H1 (cell line): ENCODE data around the gene TBC1D2. TPM values are rescaled to one million over a fixed set of nuclear protein-coding genes. Genes with fewer than 3 reads are reported as not detected.

Source experiments
- CTCF ChIA-PET: fragments of 300-600 bp; sonication (Branson Sonifier 250); formaldehyde crosslinking; loops from one replicate; lab custom pipeline; 2021; ENCODE audit not compliant: partially characterized antibody; lab: Charles Lee
- POLR2A ChIA-PET: fragments of 300-600 bp; sonication (Branson Sonifier 250); formaldehyde crosslinking; loops from one replicate; lab custom pipeline; 2021; ENCODE audit warnings: inconsistent platforms; ENCODE audit not compliant: partially characterized antibody; lab: Charles Lee
- DNase-seq, 2 experiments: peaks; one replicate each; pipeline versions ENCODE4 v3.0.0 to v3.0.0-alpha.2; 2010 to 2022; ENCODE audit warnings: low spot score in 2 of 2, low read depth in 1 of 2, mixed read lengths in 1 of 2
- FAIRE-seq: peaks from 2 replicates; lab custom pipeline; 2011; peaks lifted over from hg19 to GRCh38; lab: Jason Lieb, UNC
- H2AFZ ChIP-seq: 2 replicates; pipeline ENCODE4 v1.8.1; 2012; ENCODE audit warnings: low read length, inconsistent platforms
- H2AK5ac ChIP-seq: 2 replicates; pipeline ENCODE4 v1.6.1; 2013; ENCODE audit warnings: low read depth, low read length
- H2BK120ac ChIP-seq: replicated peaks from 2 replicates; pipeline ENCODE3; 2013; ENCODE audit warnings: low read depth, low read length, inconsistent platforms
- H2BK12ac ChIP-seq: 2 replicates; pipeline ENCODE4 v1.6.1; 2013; ENCODE audit warnings: low read depth, low read length
- H2BK15ac ChIP-seq: 2 replicates; pipeline ENCODE4 v1.6.1; 2013; ENCODE audit warnings: low read length
- H2BK20ac ChIP-seq: 2 replicates; pipeline ENCODE4 v1.6.1; 2013; ENCODE audit warnings: low read length
- H2BK5ac ChIP-seq: 2 replicates; pipeline ENCODE4 v1.6.1; 2013; ENCODE audit warnings: low read depth, low read length
- H3K14ac ChIP-seq: 2 replicates; pipeline ENCODE4 v1.6.1; 2013; ENCODE audit warnings: inconsistent platforms; ENCODE audit not compliant: insufficient read length
- H3K18ac ChIP-seq: 2 replicates; pipeline ENCODE4 v1.6.1; 2013; ENCODE audit warnings: low read length; ENCODE audit errors: extremely low read depth
- H3K23ac ChIP-seq: 2 replicates; pipeline ENCODE4 v1.6.1; 2013; ENCODE audit warnings: inconsistent platforms; ENCODE audit not compliant: insufficient read length
- H3K23me2 ChIP-seq: 2 replicates; pipeline ENCODE4 v1.6.1; 2013; ENCODE audit warnings: low read depth, low read length
- H3K27ac ChIP-seq: 2 replicates; pipeline ENCODE4 v1.6.1; 2011; ENCODE audit warnings: low read depth, low read length, inconsistent platforms
- H3K27me3 ChIP-seq, 4 experiments: replicated peaks in 1 of 4; 1 replicate in 1 of 4; 2 replicates in 3 of 4; pipeline versions ENCODE4 v1.6.1 to v1.8.1; 2011 to 2013; ENCODE audit warnings: low read length in 3 of 4, mild to moderate bottlenecking in 3 of 4, inconsistent platforms in 2 of 4, mixed read lengths in 2 of 4, moderate library complexity in 1 of 4; ENCODE audit not compliant: control insufficient read depth in 3 of 4, insufficient read depth in 3 of 4; ENCODE audit errors: extremely low read depth in 1 of 4
- H3K36me3 ChIP-seq, 4 experiments: 2 replicates each; pipeline versions ENCODE4 v1.6.1 to v1.8.1; 2011 to 2013; ENCODE audit warnings: mild to moderate bottlenecking in 4 of 4, low read length in 3 of 4, moderate library complexity in 2 of 4, control low read depth in 1 of 4, inconsistent platforms in 1 of 4; ENCODE audit not compliant: insufficient read depth in 4 of 4, control insufficient read depth in 2 of 4
- H3K4ac ChIP-seq: replicated peaks from 2 replicates; pipeline ENCODE3; 2013; ENCODE audit warnings: low read length, low read depth, mixed read lengths, inconsistent platforms; ENCODE audit not compliant: insufficient read length
- H3K4me1 ChIP-seq, 4 experiments: replicated peaks in 1 of 4; 1 replicate in 1 of 4; 2 replicates in 3 of 4; pipeline versions ENCODE4 v1.6.1 to v1.8.1; 2011 to 2013; ENCODE audit warnings: low read length in 3 of 4, inconsistent platforms in 2 of 4, mixed read lengths in 1 of 4; ENCODE audit not compliant: insufficient read depth in 4 of 4, control insufficient read depth in 3 of 4
- H3K4me2 ChIP-seq, 2 experiments: 2 replicates each; pipeline versions ENCODE4 v1.6.1 to v1.8.1; 2011 to 2013; ENCODE audit warnings: low read depth in 2 of 2, low read length in 2 of 2, control low read depth in 1 of 2, inconsistent platforms in 1 of 2, mild to moderate bottlenecking in 1 of 2; ENCODE audit not compliant: insufficient read depth in 1 of 2
- H3K4me3 ChIP-seq, 4 experiments: fragments of 200-600, 300-600 bp in 1 of 4; sonication (generic), shearing (Covaris generic), sonication (Bioruptor Twin) in 1 of 4; 2 replicates each; pipeline versions ENCODE4 v1.5.1 to v1.8.1; 2011 to 2016; ENCODE audit warnings: low read length in 4 of 4, low read depth in 3 of 4, control low read depth in 2 of 4, inconsistent platforms in 2 of 4, mild to moderate bottlenecking in 2 of 4, mixed read lengths in 1 of 4, moderate library complexity in 1 of 4; ENCODE audit not compliant: insufficient read depth in 2 of 4; ENCODE audit errors: extremely low read depth in 1 of 4
- H3K56ac ChIP-seq: replicated peaks from 2 replicates; pipeline ENCODE3; 2013; ENCODE audit warnings: low read depth, mild to moderate bottlenecking, mixed read lengths, low read length, inconsistent platforms; ENCODE audit not compliant: insufficient read length
- H3K79me1 ChIP-seq: 2 replicates; pipeline ENCODE4 v1.6.1; 2013; ENCODE audit warnings: low read depth, low read length, control low read depth
- H3K79me2 ChIP-seq, 2 experiments: 2 replicates each; pipeline versions ENCODE4 v1.6.1 to v1.8.1; 2012 to 2013; ENCODE audit warnings: low read length in 2 of 2, mild to moderate bottlenecking in 2 of 2, inconsistent platforms in 1 of 2; ENCODE audit not compliant: insufficient read depth in 2 of 2, control insufficient read depth in 1 of 2
- H3K9ac ChIP-seq, 4 experiments: replicated peaks in 1 of 4; 1 replicate in 1 of 4; 2 replicates in 3 of 4; pipeline versions ENCODE4 v1.6.1 to v1.8.1; 2011 to 2013; ENCODE audit warnings: low read depth in 3 of 4, low read length in 3 of 4, control low read depth in 2 of 4, mild to moderate bottlenecking in 2 of 4, moderate library complexity in 2 of 4, inconsistent platforms in 1 of 4; ENCODE audit errors: extremely low read depth in 1 of 4
- H3K9me3 ChIP-seq, 2 experiments: 2 replicates each; pipeline versions ENCODE4 v1.6.1 to v1.8.1; 2012 to 2013; ENCODE audit warnings: mild to moderate bottlenecking in 2 of 2, moderate library complexity in 2 of 2, control low read depth in 1 of 2, inconsistent platforms in 1 of 2, low read depth in 1 of 2, low read length in 1 of 2, mixed read lengths in 1 of 2; ENCODE audit not compliant: insufficient read depth in 2 of 2
- H4K20me1 ChIP-seq, 2 experiments: replicated peaks in 1 of 2; 2 replicates each; pipeline versions ENCODE3 to v1.8.1; 2011 to 2013; ENCODE audit warnings: inconsistent platforms in 2 of 2, low read length in 2 of 2, mild to moderate bottlenecking in 1 of 2; ENCODE audit not compliant: insufficient read depth in 2 of 2, control insufficient read depth in 1 of 2
- H4K5ac ChIP-seq: 2 replicates; pipeline ENCODE4 v1.6.1; 2013; ENCODE audit warnings: low read length, low read depth, mixed read lengths, inconsistent platforms; ENCODE audit not compliant: insufficient read length
- H4K8ac ChIP-seq: 2 replicates; pipeline ENCODE4 v1.8.0; 2013; ENCODE audit warnings: mild to moderate bottlenecking, moderate library complexity, low read length, inconsistent platforms; ENCODE audit not compliant: insufficient read depth; ENCODE audit errors: extremely low read depth
- H4K91ac ChIP-seq: replicated peaks from 2 replicates; pipeline ENCODE3; 2013; ENCODE audit warnings: low read length, mixed read lengths, inconsistent platforms; ENCODE audit not compliant: insufficient read length
- EGR1 ChIP-seq: IDR thresholded peaks from 2 replicates; pipeline ENCODE4 v1.6.1; 2011; ENCODE audit warnings: low read depth, low read length, borderline replicate concordance
- MAFK ChIP-seq: IDR thresholded peaks from 2 replicates; pipeline ENCODE4 v1.6.1; 2012; ENCODE audit warnings: low read depth, mild to moderate bottlenecking, improper control_type of control experiment, low read length
- NRF1 ChIP-seq: IDR thresholded peaks from 2 replicates; pipeline ENCODE4 v1.6.1; 2011; ENCODE audit warnings: mild to moderate bottlenecking, low read depth, low read length, improper control_type of control experiment
- RBBP5 ChIP-seq: IDR thresholded peaks from 2 replicates; pipeline ENCODE4 v1.7.1; 2012; ENCODE audit warnings: low read depth, mild to moderate bottlenecking, inconsistent platforms, low read length, moderate library complexity, borderline replicate concordance
- RXRA ChIP-seq: IDR thresholded peaks from 2 replicates; pipeline ENCODE4 v1.6.1; 2011; ENCODE audit warnings: low read depth, mild to moderate bottlenecking, low read length, moderate library complexity; ENCODE audit not compliant: insufficient read depth
- SIRT6 ChIP-seq: IDR thresholded peaks from one replicate; pipeline ENCODE4 v1.7.1; 2012; ENCODE audit warnings: low read length, inconsistent platforms
- TAF7 ChIP-seq: optimal IDR thresholded peaks from 2 replicates; pipeline ENCODE3; 2011; ENCODE audit warnings: low read depth, mild to moderate bottlenecking, inconsistent platforms, low read length, moderate library complexity, borderline replicate concordance
- WGBS, 2 experiments: shearing (Covaris generic) in 1 of 2; methylation state at CpG; one replicate each; pipeline versions ENCODE4 v1.1.6 to v1.1.7; 2013 to 2015; ENCODE audit warnings: low lambda C conversion rate in 2 of 2, mixed read lengths in 2 of 2, inconsistent platforms in 1 of 2, low coverage in 1 of 2, missing lambda C conversion rate in 1 of 2; ENCODE audit not compliant: insufficient replicate concordance in 2 of 2, insufficient coverage in 1 of 2, insufficient read length in 1 of 2; ENCODE audit errors: extremely low coverage in 1 of 2, missing lambda C conversion rate in 1 of 2; 5-methylcytosine and 5-hydroxymethylcytosine counted together
- polyA plus RNA-seq, 7 experiments: library from polyadenylated mRNA; depleted of rRNA in 3 of 7; stranded (reverse) in 5 of 7; unstranded in 2 of 7; fragments of >200 nt in 5 of 7; fragments of 200-250 nt in 2 of 7; gene quantifications; 1 replicate in 5 of 7; 2 replicates in 1 of 7; 4 replicates in 1 of 7; pipeline versions ENCODE4 v1.2.1 to v1.2.3, GENCODE V29; 2011 to 2013; ENCODE audit warnings: missing spikeins in 2 of 7, mixed read lengths in 2 of 7
- total RNA-seq: library from RNA; stranded (reverse); fragmentation: NEBNext Ultra II Directional; extraction: Animal tissue kit (Norgen Biotek cat#: 25700); gene quantifications from 2 replicates; pipeline ENCODE4 v1.2.1, GENCODE V29; 2021
- TF ChIP-seq, protein P1 (sequence below): IDR thresholded peaks from 2 replicates; pipeline ENCODE4 v1.6.1; 2012; ENCODE audit warnings: inconsistent platforms

The TBC1D2 gene
- total and polyA plus RNA-seq, 2 of the 8 experiments (the other 6 are each of a cell fraction or from before 2014, with no cell fraction given): 7.4 TPM

DNA sequence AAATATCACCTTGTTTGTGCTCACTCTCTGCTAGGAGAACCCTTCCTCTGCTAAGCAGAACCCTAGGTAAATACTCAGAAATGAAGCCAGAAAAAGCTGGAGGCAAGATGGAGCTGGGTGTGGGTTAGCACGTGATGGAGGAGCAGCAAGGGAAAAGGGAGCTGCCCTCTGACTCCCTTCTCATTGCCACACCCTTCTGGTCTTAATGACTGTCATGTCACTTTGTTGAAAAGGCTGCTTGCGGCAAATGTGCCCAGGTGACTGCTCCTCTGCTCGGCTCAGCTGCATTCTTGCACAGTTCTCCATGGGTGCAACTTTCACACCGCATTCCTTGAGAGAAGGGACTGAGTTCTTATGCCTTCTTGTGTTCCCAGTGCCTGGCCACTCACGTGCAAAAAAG is 36.4 kb upstream of the TBC1D2 start:
- Histone ChIP-seq H3K9me3 (no peaks in the 10 kb centered on the region), H3K56ac (no peak overlapping the region), H2BK20ac (no peak overlapping the region), H3K18ac (no peak overlapping the region), H3K36me3 (no peaks in the 10 kb centered on the region), H3K4me1 (no peaks in the 10 kb centered on the region), H3K79me2 (no peaks in the 10 kb centered on the region), H2AK5ac (no peak overlapping the region), H3K14ac (no peak overlapping the region), H3K4me2 (no peak overlapping the region), H4K20me1 (no peaks in the 10 kb centered on the region), H4K8ac (no peak overlapping the region), H2BK5ac (no peak overlapping the region), H3K27me3 (no peaks in the 10 kb centered on the region), H3K79me1 (no peaks in the 10 kb centered on the region), H2BK12ac (no peak overlapping the region), H2BK15ac (no peak overlapping the region), H2AFZ (no peak overlapping the region), H3K4me3 (no peak overlapping the region), H4K5ac (no peak overlapping the region), H3K9ac (no peak overlapping the region), H3K4ac (no peak overlapping the region), H3K23ac (no peak overlapping the region), H3K23me2 (no peaks in the 10 kb centered on the region), H4K91ac (no peak overlapping the region), H3K27ac (no peak overlapping the region), H2BK120ac (no peak overlapping the region)
- ChIA-PET CTCF (interaction anchor here (0.6 to 1.2 kb wide), 2 partner anchors 28 to 54 kb away, joined by 3 to 6 read pairs; no protein-coding TSS in a partner anchor), POLR2A (no interaction called here)
- FAIRE-seq: no peak
- no peak for DNase-seq
- 82% methylated on average over 5 of the region's 5 CpGs; no CpG with 5 or more reads in 1 of the 2 experiments for WGBS, 2 experiments
- TF ChIP-seq, protein P1, sequence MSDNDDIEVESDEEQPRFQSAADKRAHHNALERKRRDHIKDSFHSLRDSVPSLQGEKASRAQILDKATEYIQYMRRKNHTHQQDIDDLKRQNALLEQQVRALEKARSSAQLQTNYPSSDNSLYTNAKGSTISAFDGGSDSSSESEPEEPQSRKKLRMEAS: no peak
- TF ChIP-seq SIRT6 (no peak), RXRA (no peak), EGR1 (no peak), RBBP5 (no peak), MAFK (no peak), NRF1 (no peak), TAF7 (no peak)
